ENCODE measurements around the gene GPR42.
"Not testable (repeated sequence)": the region's sequence is repeated elsewhere in the genome, so short reads cannot be mapped to it uniquely, and the experiment has no call there.

The GPR42 gene

GRCh38 chr19:35373492-35373891, 2.6 kb downstream of the GPR42 start:
- no peak overlapping the region for H3K4me2 ChIP-seq (ENCODE audit: low read depth, low read length, poor library complexity, severe bottlenecking)
- no peaks in the 10 kb centered on the region for H3K36me3 ChIP-seq (ENCODE audit: insufficient read depth, low read length)
- H3K9ac ChIP-seq (ENCODE audit: low read depth, low read length, poor library complexity, severe bottlenecking) = no peak overlapping the region
- H4K20me1 ChIP-seq (ENCODE audit: insufficient read depth, low read length, poor library complexity, severe bottlenecking) = no peaks in the 10 kb centered on the region
- no peaks in the 10 kb centered on the region for H3K27me3 ChIP-seq (ENCODE audit: insufficient read depth, low read length, poor library complexity, severe bottlenecking)
- H3K79me2 ChIP-seq (ENCODE audit: insufficient read depth, low read length) = no peaks in the 10 kb centered on the region
- no peaks in the 10 kb centered on the region for H3K9me3 ChIP-seq (ENCODE audit: insufficient read depth, low read depth, low read length)
- no peak overlapping the region for H2AFZ ChIP-seq (ENCODE audit: low read length)
- H3K4me1 ChIP-seq (ENCODE audit: insufficient read depth, low read length, poor library complexity, severe bottlenecking) = peaks cover 12% of the 10 kb centered on the region
- TF ChIP-seq EZH2phosphoT487 (IDR thresholded peaks at IDR 0.05; ENCODE audit: borderline replicate concordance) (no peak), CTCF (conservative IDR thresholded peaks at IDR 0.05; ENCODE audit: low read length) (no peak)
- no peak overlapping the region for H3K4me3 ChIP-seq (ENCODE audit: low read length, poor library complexity, severe bottlenecking)
- H3K9me2 ChIP-seq (replicated peaks; ENCODE audit: low read depth, low read length) = no peaks in the 10 kb centered on the region
- no peaks in the 10 kb centered on the region for H3F3A ChIP-seq (ENCODE audit: low read depth)

GRCh38 chr19:35374031-35374430, 3.2 kb downstream of the GPR42 start:
- H3K9me3 ChIP-seq (ENCODE audit: insufficient read depth, low read depth, low read length); H2AFZ ChIP-seq (ENCODE audit: low read length); H4K20me1 ChIP-seq (ENCODE audit: insufficient read depth, low read length, poor library complexity, severe bottlenecking); H3K36me3 ChIP-seq (ENCODE audit: insufficient read depth, low read length); H3F3A ChIP-seq (ENCODE audit: low read depth); H3K9ac ChIP-seq (ENCODE audit: low read depth, low read length, poor library complexity, severe bottlenecking); H3K4me3 ChIP-seq (ENCODE audit: low read length, poor library complexity, severe bottlenecking); H3K4me2 ChIP-seq (ENCODE audit: low read depth, low read length, poor library complexity, severe bottlenecking); H3K9me2 ChIP-seq (replicated peaks; ENCODE audit: low read depth, low read length); H3K79me2 ChIP-seq (ENCODE audit: insufficient read depth, low read length); H3K27me3 ChIP-seq (ENCODE audit: insufficient read depth, low read length, poor library complexity, severe bottlenecking): not testable (repeated sequence)
- H3K4me1 ChIP-seq (ENCODE audit: insufficient read depth, low read length, poor library complexity, severe bottlenecking) = peaks cover 12% of the 10 kb centered on the region

- no peak overlapping the region for H3K4me2 ChIP-seq (ENCODE audit: low read depth, low read length, poor library complexity, severe bottlenecking)
- no peaks in the 10 kb centered on the region for H3K9me3 ChIP-seq (ENCODE audit: insufficient read depth, low read depth, low read length)
- no peaks in the 10 kb centered on the region for H3F3A ChIP-seq (ENCODE audit: low read depth)
- H3K9ac ChIP-seq (ENCODE audit: low read depth, low read length, poor library complexity, severe bottlenecking) = no peak overlapping the region
- H3K9me2 ChIP-seq (replicated peaks; ENCODE audit: low read depth, low read length) = no peaks in the 10 kb centered on the region
- H2AFZ ChIP-seq (ENCODE audit: low read length) = no peak overlapping the region
- TF ChIP-seq EZH2phosphoT487 (IDR thresholded peaks at IDR 0.05; ENCODE audit: borderline replicate concordance) = no peak
- no peak for TF ChIP-seq CTCF (conservative IDR thresholded peaks at IDR 0.05; ENCODE audit: low read length)
- H3K4me3 ChIP-seq (ENCODE audit: low read length, poor library complexity, severe bottlenecking) = no peak overlapping the region
- no peaks in the 10 kb centered on the region for H3K36me3 ChIP-seq (ENCODE audit: insufficient read depth, low read length)
- H3K4me1 ChIP-seq (ENCODE audit: insufficient read depth, low read length, poor library complexity, severe bottlenecking) = peaks cover 12% of the 10 kb centered on the region
- no peaks in the 10 kb centered on the region for H3K27me3 ChIP-seq (ENCODE audit: insufficient read depth, low read length, poor library complexity, severe bottlenecking)
- no peaks in the 10 kb centered on the region for H3K79me2 ChIP-seq (ENCODE audit: insufficient read depth, low read length)
- no peaks in the 10 kb centered on the region for H4K20me1 ChIP-seq (ENCODE audit: insufficient read depth, low read length, poor library complexity, severe bottlenecking)
These were observed 4.8 kb downstream of the GPR42 start for GRCh38 chr19:35375505-35376307.

GRCh38 chr19:35377656-35378055, 6.8 kb downstream of the GPR42 start:
- no peaks in the 10 kb centered on the region for H3K9me2 ChIP-seq (replicated peaks; ENCODE audit: low read depth, low read length)
- no peak overlapping the region for H3K4me3 ChIP-seq (ENCODE audit: low read length, poor library complexity, severe bottlenecking)
- no peaks in the 10 kb centered on the region for H3K9me3 ChIP-seq (ENCODE audit: insufficient read depth, low read depth, low read length)
- no peak overlapping the region for H3K9ac ChIP-seq (ENCODE audit: low read depth, low read length, poor library complexity, severe bottlenecking)
- H2AFZ ChIP-seq (ENCODE audit: low read length) = no peak overlapping the region
- H3K4me2 ChIP-seq (ENCODE audit: low read depth, low read length, poor library complexity, severe bottlenecking) = no peak overlapping the region
- no peaks in the 10 kb centered on the region for H3K27me3 ChIP-seq (ENCODE audit: insufficient read depth, low read length, poor library complexity, severe bottlenecking)
- H3K36me3 ChIP-seq (ENCODE audit: insufficient read depth, low read length) = no peaks in the 10 kb centered on the region
- no peaks in the 10 kb centered on the region for H4K20me1 ChIP-seq (ENCODE audit: insufficient read depth, low read length, poor library complexity, severe bottlenecking)
- H3K4me1 ChIP-seq (ENCODE audit: insufficient read depth, low read length, poor library complexity, severe bottlenecking) = peaks cover 12% of the 10 kb centered on the region
- TF ChIP-seq EZH2phosphoT487 (IDR thresholded peaks at IDR 0.05; ENCODE audit: borderline replicate concordance) (no peak), CTCF (conservative IDR thresholded peaks at IDR 0.05; ENCODE audit: low read length) (no peak)
- no peaks in the 10 kb centered on the region for H3F3A ChIP-seq (ENCODE audit: low read depth)
- H3K79me2 ChIP-seq (ENCODE audit: insufficient read depth, low read length) = no peaks in the 10 kb centered on the region

All from Loucy (cell line).